ENCODE data around the gene C22orf42. TPM values are rescaled to one million over a fixed set of nuclear protein-coding genes. Genes with fewer than 3 reads are reported as not detected.

The C22orf42 gene
- total and polyA plus RNA-seq, 2 donors (not counting 1 experiment from before 2014, with no cell fraction given): not detected

DNA sequence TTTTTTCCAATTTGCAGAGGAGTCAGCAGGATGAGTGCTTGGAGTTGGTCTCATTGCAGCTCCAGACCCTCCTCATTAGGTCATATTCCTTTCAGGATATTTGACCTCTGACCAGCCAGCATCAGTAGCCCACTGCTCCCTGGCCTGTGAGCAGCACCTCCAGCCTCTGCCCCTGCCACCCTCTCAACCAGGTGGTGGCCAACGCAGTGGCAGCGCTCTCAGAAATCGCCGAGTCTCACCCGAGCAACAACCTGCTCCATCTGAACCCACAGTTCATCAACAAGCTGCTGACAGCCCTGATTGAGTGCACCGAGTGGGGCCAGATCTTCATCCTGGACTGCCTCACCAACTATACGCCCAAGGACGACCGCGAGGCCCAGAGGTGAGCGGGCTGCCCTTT, 27.0 kb downstream of the C22orf42 start:
- H2AFZ ChIP-seq (ENCODE audit: low read length): no peak overlapping the region
- H3K27me3 ChIP-seq (ENCODE audit: control insufficient read depth, insufficient read depth, low read length): no peaks in the 10 kb centered on the region
- H3K4me3 ChIP-seq (replicated peaks in 1 of 4; ENCODE audit: control extremely low read depth in 1 of 4, insufficient read depth in 1 of 4, low read depth in 3 of 4, low read length in 4 of 4): no peak overlapping the region
- H3K4me2 ChIP-seq (ENCODE audit: extremely low read depth, insufficient read depth, low read length): no peak overlapping the region
- no peaks in the 10 kb centered on the region for H3K36me3 ChIP-seq (ENCODE audit: control insufficient read depth, insufficient read depth, low read length)
- no peaks in the 10 kb centered on the region for H3K4me1 ChIP-seq (ENCODE audit: control insufficient read depth, extremely low read depth, insufficient read depth, low read length)
- H4K20me1 ChIP-seq (ENCODE audit: control insufficient read depth, extremely low read depth, insufficient read depth, low read length): no peaks in the 10 kb centered on the region
- no peak overlapping the region for H3K9ac ChIP-seq (ENCODE audit: insufficient read depth, low read length)
- H3K79me2 ChIP-seq (ENCODE audit: control insufficient read depth, insufficient read depth, low read length): no peaks in the 10 kb centered on the region
- DNase-seq (ENCODE audit: low read depth in 2 of 2): no peak
- no peaks in the 10 kb centered on the region for H3K9me3 ChIP-seq (ENCODE audit: control insufficient read depth, insufficient read depth, low read depth, low read length)
- no peak overlapping the region for H3K27ac ChIP-seq (ENCODE audit: insufficient read depth, low read length)
- no peak for TF ChIP-seq CTCF (conservative IDR thresholded peaks at IDR 0.05 in 1 of 2, IDR thresholded peaks at IDR 0.05 in 1 of 2; ENCODE audit: low read depth in 1 of 2, low read length in 2 of 2)
- TF ChIP-seq EZH2 (IDR thresholded peaks at IDR 0.05; ENCODE audit: low read length, missing control alignments): no peak

GRCh38 chr22:32130464-32130863, 28.6 kb downstream of the C22orf42 start:
- Histone ChIP-seq H3K4me1 (ENCODE audit: control insufficient read depth, extremely low read depth, insufficient read depth, low read length) (no peaks in the 10 kb centered on the region), H3K9ac (ENCODE audit: insufficient read depth, low read length) (no peak overlapping the region), H2AFZ (ENCODE audit: low read length) (no peak overlapping the region), H4K20me1 (ENCODE audit: control insufficient read depth, extremely low read depth, insufficient read depth, low read length) (no peaks in the 10 kb centered on the region), H3K36me3 (ENCODE audit: control insufficient read depth, insufficient read depth, low read length) (no peaks in the 10 kb centered on the region), H3K4me3 (replicated peaks in 1 of 4; ENCODE audit: control extremely low read depth in 1 of 4, insufficient read depth in 1 of 4, low read depth in 3 of 4, low read length in 4 of 4) (no peak overlapping the region), H3K27me3 (ENCODE audit: control insufficient read depth, insufficient read depth, low read length) (no peaks in the 10 kb centered on the region), H3K4me2 (ENCODE audit: extremely low read depth, insufficient read depth, low read length) (no peak overlapping the region), H3K27ac (ENCODE audit: insufficient read depth, low read length) (no peak overlapping the region), H3K79me2 (ENCODE audit: control insufficient read depth, insufficient read depth, low read length) (no peaks in the 10 kb centered on the region), H3K9me3 (ENCODE audit: control insufficient read depth, insufficient read depth, low read depth, low read length) (no peaks in the 10 kb centered on the region)
- TF ChIP-seq CTCF (conservative IDR thresholded peaks at IDR 0.05 in 1 of 2, IDR thresholded peaks at IDR 0.05 in 1 of 2; ENCODE audit: low read depth in 1 of 2, low read length in 2 of 2) (no peak), EZH2 (IDR thresholded peaks at IDR 0.05; ENCODE audit: low read length, missing control alignments) (no peak)
- no peak for DNase-seq (ENCODE audit: low read depth in 2 of 2)

DNA sequence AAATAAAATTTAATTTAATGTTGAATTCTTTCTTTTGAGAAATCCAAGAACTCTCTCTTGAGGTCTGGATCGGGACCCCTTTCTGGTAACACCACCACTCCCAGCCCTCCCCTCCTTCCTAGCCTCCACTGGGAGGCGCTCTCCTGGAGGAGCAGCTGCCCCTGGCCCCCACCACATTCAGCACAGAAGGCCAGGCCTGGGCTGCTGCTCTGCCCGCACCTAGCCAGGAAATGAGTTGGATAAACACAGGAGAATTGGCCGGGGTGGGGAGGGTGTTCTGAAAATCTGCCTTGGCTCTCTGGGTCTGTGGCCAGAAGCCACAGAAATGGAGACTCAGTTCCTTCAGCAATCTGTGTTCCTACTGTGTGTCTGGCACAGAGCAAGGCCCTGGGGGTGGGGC, 31.2 kb downstream of the C22orf42 start:
- Histone ChIP-seq H2AFZ (ENCODE audit: low read length) (no peak overlapping the region), H3K27me3 (ENCODE audit: control insufficient read depth, insufficient read depth, low read length) (no peaks in the 10 kb centered on the region), H3K4me1 (ENCODE audit: control insufficient read depth, extremely low read depth, insufficient read depth, low read length) (no peaks in the 10 kb centered on the region), H3K9ac (ENCODE audit: insufficient read depth, low read length) (no peak overlapping the region), H4K20me1 (ENCODE audit: control insufficient read depth, extremely low read depth, insufficient read depth, low read length) (no peaks in the 10 kb centered on the region), H3K79me2 (ENCODE audit: control insufficient read depth, insufficient read depth, low read length) (no peaks in the 10 kb centered on the region), H3K9me3 (ENCODE audit: control insufficient read depth, insufficient read depth, low read depth, low read length) (no peaks in the 10 kb centered on the region), H3K4me3 (replicated peaks in 1 of 4; ENCODE audit: control extremely low read depth in 1 of 4, insufficient read depth in 1 of 4, low read depth in 3 of 4, low read length in 4 of 4) (no peak overlapping the region), H3K27ac (ENCODE audit: insufficient read depth, low read length) (no peak overlapping the region), H3K36me3 (ENCODE audit: control insufficient read depth, insufficient read depth, low read length) (no peaks in the 10 kb centered on the region), H3K4me2 (ENCODE audit: extremely low read depth, insufficient read depth, low read length) (no peak overlapping the region)
- no peak for TF ChIP-seq CTCF (conservative IDR thresholded peaks at IDR 0.05 in 1 of 2, IDR thresholded peaks at IDR 0.05 in 1 of 2; ENCODE audit: low read depth in 1 of 2, low read length in 2 of 2)
- TF ChIP-seq EZH2 (IDR thresholded peaks at IDR 0.05; ENCODE audit: low read length, missing control alignments): no peak
- no peak for DNase-seq (ENCODE audit: low read depth in 2 of 2)

Measured in fibroblast of lung (primary cell).